GM18499 (cell line): ENCODE measurements around the gene GRIFIN.

Experiments used
- ATAC-seq: cut with Tn5 transposase; IDR thresholded peaks from one replicate; pipeline ENCODE4 v1.9.1; 2021; ENCODE audit warnings: moderate number of reproducible peaks; ENCODE audit not compliant: insufficient read depth, unreplicated experiment

GRIFIN gene

DNA sequence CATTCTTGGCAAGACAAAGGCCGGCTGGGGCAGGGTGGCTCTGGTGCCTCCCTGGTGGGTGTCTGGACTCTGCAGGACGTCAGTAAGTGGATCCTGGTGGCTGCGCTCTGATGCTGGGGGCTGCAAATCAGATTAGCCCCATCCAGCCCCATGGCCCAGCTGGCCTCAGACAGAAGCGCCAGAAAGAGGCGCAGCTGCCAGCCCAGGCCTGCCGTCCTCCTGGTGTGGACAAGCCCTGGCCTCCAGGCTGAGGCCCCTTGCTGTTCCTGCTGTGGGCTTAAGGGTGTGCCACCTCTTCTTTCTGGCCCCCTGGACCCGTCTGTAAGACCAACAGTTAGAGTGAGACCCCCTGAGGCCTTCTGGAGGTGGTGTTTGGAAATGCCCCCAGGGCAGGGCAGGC, 37.5 kb upstream of the GRIFIN start:
- no peak for ATAC-seq

DNA sequence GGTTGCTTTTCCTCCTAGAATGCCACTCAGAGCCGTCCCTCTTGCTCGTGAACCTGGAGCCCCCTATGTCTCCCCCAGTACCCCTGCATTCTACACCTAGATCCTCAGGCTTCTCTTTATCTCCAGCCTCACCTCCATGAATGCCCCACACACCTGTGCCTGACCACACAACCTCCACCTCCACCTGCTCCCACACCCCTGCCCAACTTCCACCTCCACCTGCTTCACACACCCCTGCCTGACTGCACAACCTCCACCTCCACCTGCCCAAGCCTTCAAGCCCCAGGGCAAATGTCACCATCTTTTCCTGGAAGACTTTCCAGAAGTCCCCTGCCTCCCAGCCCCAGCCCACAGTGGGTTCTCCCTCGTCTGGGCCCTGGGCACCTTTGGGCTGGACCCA, 36.5 kb upstream of the GRIFIN start:
- ATAC-seq, result no peak

DNA sequence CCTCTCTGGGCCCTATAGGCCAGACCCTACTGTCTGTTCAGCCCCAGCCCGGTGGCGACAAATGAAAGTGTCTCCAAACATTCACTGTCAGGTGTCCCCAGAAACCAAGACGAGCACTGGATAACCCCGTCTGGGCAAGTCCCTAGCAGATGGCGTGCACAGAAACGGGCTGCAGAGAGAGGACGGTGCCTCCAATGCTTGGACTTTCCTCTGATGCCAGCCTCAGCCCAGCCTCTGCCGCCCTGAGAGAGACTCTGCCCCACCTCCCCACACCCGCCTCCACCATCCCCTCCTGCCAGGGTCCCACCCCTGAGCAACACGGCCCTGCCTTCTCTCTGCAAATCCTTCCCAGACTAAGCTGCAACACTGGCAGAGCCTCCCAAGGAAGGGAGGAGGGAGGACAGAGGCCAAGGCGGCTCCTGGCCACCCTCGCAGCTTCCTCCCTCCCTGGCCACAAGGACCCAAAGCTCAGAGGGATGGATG, 36.0 kb upstream of the GRIFIN start:
- no peak for ATAC-seq

DNA sequence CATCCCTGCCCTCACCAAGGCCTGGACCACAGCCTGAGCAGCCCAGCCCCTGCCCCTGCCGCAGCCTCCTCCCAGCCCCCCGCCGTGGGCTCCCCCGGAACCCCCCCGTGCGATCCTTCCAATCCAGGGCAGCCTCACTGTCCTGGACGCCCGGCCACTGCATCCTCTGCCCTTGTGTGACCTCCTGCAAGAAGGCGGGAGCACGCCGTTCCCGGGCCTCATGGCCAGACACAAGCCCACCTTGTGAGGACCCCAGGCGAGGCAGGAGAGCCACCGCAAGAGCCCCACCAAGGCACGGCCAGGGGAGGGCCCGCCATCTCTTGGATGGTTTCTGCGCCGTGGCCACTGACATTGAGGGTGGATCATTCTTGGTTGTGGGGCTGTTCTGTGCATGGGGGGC, 35.6 kb upstream of the GRIFIN start:
- ATAC-seq, result no peak

DNA sequence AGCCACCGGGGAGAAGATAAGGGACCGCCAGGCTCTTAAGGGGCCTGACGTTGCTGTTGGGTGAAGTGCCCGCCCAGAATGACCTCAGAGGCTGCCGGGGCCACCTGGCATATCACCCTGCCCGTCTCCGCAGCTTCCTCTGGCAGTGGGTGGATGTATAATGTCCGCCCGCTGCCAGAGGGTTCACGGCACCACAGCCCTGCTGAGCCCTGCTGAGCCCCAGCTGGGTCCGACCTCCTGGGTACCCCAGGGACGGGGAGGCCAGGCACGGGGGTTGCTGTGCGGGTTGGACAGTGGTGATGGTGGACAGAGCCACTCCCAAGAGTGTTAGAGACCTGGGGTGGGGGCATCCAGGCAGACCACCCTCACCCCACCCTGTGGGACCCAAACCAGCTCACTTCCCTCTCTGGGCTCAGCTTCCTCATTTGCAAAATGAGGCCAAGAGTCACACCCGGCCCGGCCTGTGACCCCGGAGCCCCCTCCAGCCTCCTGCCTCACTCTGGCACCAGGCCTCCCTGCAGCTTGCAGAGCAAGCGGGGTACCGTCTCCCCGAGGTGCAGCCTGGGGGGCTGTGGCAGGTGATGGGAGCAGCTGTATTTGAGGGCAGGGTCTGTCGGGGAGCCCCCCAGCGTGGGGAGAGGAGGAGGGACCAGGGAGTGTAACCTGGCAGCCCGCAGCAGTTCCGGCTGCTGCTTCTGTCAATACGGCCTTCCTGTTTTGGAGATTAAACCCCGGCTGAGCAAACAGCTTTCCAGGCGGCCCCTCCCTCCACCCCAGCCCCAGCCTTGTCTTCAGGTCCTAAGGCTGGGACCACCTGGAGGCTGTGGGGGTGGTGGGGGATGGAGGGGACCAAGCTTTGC, 34.9 kb upstream of the GRIFIN start:
- no peak for ATAC-seq

DNA sequence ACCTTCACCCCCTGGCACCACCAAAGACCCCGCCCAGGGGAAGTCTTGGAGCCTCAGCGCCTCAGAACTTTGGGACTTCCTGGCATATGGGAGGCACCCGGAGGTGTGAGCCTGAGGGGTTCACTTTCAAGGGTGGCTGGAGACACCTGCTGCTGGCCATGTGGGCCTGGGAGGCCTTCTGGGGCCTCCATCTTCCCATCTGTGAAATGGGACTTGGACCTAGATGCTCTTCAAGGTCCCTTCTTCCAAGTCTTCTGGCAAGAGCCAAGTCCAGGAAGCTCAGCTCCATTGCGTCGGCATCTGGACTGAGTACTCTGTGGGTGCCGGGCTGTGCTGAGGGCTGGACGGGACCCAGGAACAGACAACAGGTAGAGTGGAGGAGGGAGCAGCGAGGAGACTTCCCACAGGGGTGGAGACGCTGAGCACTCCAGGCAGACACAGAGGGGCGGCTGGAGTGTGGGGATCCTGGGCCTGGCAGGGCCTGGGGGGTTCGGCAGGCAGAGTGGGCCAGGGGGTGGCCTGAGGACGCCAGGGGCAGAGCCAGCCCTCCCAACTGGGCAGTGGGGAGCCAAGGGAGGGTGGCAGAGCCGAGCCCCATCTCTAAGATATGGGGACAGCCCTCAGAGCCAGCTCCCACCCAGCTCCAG, 34.1 kb upstream of the GRIFIN start:
- no peak for ATAC-seq

DNA sequence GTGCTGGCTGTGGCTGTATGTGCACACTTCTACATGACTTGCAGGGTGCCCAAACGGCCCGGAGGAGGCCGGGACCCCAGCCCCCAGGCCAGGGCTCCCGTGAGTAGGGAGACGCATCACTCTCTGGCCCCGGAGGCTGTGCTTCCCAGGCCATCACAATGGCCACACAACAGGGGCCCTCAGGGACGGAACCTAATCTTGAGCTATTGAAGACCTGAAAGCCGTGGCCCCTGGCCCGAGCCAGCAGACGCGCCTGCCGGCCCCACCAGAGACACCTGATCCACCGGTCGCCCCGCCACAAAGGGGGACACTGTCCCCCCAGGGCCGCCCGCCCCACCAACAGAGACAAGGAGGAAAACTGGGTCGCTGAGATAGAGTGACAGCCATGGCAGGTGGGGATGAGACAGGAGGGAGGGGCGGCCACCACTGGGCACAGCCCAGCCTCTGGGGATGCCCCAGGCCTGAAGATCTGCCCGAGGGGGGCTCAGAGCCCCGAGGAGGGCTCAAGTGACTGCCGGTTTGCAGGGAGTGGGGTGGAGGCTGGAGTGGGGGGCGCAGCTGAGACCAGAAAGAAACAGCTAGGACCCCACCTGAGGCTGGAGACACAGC, 33.2 kb upstream of the GRIFIN start:
- ATAC-seq, result no peak

DNA sequence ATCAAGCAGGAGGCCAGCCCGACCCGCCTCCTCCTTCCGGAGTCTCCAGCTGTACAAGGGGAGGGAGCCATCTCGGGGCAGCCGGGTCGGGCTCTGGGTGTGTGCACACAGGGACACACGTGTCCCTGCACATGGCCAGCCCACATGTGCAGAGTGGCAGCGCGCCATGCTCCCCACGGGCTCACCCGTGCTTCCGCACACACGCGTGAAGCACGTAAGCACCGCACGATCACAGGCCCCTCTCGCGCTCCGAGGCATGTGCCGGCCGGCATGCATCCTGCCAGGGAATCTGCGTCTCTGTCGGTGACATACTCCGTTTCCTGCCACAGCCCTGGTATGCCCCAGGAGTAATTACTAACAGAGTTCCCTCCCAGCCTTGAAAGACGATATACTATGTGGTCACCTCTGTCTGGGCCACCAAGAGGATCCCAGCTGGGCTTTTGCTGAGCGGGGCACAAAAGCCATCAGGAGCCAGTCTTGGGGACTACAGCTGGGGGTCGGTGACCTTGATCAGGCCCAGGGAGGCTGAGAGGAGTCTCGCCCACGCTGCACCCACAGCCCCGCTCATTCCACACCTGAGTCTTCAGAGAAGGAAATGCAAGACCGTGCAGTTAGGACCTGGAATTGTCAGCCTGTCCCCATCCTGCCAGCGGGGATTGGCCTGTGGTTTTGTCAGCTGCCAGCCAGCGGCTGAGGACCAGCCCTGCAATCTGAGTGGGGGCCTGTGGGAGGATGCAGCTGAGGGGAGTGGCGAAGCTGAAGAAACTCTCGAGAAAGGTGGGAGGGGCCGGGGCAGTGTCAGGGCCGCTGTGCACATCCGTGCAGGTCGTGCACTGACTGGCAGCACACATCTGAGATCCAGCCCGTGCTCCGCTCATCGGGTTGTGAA, 32.4 kb upstream of the GRIFIN start:
- ATAC-seq, result no peak

DNA sequence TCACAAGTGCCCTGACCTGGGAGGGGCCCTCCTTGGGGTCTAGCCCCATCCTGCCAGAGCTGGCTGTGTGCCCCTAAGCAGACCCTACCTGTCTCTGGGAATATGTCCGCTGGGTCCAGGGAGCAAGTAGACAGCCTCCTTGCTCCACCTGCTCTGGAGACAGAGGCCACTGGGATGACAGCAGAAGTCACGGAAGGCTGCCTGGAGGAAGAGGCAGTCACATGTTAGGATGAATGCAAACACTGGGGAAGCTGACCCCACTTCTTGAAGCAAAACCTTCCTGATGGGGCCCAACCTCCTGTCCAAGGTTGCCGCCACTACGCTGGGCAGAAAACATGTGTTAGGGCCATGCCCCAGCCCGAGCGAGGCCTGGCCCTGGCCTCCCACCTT, 31.7 kb upstream of the GRIFIN start:
- no peak for ATAC-seq

DNA sequence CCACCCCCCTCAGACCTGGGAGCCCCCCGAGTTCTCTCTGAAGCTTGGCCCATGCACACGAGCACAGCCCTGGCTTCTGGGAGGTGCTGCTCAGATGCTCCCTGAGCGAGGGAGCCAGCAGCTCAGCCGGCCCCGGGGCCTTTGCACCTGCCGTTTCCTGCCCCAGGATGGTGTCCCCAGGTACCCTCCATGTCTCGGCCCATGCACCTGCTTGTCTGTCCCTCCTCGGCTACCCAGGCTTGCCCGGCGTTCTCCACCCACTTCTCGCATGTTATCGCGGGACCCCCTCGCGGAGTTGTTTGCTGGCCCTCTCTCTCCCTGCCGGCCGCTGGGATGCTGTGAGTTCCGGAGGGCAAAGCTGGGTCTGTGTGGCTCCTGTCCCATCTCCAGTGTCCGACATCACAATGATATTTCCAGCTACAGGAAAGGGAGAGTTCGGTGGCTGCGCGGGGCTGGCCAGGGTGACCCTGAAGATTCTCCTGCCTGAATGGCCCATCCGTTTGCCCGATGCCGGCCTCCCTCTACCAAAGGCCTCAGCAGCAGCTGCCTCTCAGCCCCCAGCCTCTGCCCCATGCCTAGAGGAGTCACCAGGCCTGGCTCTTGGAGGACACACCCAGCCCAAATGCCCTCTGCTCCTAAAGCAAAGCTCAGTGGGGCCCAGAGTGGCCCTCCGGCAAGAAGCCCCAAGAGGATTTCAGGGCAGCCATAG, 31.2 kb upstream of the GRIFIN start:
- no peak for ATAC-seq

DNA sequence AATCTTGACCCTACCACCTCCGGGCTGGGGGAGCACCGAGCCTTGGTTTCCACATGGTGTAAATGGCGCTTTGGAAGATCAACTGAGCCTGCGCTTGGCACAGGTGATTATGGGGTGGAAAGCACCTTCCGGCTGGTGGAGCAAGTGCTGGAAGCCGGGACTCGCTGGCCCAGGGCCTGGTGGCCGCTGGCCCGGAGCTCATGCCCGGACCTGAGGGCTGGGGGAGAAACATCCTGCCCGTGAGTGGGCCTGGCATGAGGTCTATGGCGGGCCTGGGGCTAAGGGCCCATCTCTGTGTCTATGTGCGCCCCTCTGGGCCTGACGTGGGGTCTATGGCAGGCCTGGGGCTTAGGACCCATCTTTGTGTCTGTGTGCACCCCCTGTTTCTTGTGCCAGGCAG, 29.2 kb upstream of the GRIFIN start:
- ATAC-seq, result no peak

DNA sequence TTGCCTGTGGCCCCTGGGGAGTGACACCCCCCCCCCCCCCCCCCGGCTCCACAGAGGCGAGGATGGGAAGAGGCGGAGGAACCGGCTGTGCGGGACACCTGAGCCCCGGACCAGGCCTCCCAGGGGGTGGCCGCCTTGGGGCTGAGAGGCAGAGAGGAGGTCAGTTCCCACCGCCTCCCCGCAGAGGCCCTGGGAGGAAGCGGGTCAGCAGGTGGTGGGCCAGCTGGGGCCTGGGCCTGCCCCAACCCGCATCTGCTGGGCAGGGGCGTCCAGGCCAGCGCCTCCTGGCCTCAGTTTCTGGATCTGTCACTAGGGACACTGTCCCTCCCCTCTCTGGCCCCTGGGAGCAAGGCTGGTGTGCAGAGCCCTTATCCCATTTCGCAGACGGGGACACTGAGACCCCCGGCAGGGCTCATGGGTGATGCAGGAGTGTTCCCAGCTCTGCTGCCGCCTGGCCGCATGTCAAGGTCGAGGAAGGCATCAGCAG, 28.7 kb upstream of the GRIFIN start:
- no peak for ATAC-seq

DNA sequence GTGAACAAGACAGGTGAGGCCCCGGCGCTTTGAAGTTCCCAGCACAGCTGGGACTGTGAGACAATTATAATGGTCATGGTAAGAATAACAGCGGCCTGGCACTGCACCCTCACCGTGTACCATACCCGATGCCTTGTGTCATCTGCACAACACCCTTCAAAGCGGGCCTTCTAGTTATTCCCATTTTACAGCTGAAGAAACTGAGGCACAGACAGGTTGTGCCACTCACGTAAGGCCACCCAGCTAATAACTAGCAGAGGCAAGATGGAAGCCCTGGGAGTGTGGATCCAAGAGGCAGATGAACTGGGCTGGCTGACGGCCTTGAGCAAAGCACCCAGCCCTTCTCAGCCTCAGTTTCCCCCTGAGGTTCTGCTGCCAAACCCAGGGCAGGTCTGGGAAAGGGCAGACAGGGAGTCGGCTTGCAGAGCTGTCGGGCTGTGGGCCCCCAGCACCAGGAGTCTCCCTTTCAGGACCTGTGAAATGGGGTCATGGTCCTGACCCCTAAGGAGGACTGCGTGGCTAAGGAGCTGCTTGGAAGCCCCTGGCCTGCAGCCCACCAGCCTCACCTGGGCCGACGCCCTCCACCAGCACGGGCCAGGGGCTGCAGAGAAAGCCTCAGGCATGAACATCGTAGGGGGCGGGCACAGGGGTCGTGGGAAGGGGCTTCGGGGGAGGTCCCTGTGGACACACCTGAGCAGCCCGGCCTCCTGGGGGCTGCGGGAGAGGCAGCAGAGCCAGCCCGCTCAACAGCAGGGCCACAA, 28.1 kb upstream of the GRIFIN start:
- ATAC-seq, result no peak

DNA sequence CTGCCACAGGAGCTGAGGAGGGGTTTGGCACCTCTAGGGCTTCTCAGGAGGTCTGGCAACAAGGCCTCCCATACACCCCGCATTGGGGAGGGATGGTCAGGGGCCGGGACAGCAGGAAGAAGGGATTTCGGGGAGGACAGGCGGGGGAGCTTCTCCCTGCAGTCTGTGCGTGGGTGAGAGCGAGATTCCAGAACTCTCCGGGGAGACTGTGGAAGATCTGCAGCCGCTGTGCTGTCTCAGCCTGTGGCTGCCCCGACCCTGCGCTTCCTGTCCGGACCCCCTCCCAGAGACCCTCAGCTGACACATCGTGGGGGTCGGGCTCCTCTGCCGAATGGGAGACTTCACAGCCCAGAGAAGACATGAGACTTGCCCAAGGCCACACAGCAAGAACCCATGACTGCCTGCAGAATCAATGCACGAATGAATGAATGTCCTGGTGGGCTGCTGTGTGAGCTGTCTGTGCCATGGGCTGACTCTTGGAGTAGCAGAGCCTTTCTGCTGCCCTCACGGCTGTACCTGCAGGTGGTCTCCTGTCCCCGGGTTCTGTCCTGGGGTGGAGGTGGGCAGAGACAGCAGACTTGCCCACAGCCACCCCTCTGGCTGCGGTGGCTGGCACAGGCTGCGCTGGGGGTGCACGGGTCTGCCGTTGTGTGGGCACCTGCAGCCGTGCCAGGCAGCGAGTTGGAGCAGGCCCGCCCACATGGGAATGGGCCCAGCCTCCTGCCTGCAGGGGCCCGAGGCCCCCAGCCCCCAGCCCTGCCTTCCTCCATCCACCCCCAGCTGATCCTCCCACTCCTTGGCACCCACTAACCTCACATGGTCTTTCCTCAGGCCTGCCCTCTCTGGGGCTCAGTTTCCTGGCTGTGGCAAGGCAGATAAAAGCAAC, 27.1 kb upstream of the GRIFIN start:
- ATAC-seq, result no peak

DNA sequence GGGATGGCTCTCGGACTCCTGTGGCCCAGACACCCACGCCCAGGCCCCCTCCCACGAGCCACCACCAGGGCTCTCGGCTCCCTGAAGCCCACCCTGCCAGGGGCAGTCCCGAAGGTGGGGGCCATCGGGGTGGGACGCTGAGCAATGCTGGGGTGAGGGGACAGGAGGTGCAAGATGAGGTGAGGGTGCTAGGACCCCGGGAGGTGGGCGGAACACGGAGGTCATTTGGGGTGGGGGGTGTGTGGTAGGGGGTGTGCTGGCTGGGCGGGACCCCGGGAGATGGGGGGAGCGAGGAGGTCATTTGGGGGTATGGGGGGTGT, 26.4 kb upstream of the GRIFIN start:
- no peak for ATAC-seq

DNA sequence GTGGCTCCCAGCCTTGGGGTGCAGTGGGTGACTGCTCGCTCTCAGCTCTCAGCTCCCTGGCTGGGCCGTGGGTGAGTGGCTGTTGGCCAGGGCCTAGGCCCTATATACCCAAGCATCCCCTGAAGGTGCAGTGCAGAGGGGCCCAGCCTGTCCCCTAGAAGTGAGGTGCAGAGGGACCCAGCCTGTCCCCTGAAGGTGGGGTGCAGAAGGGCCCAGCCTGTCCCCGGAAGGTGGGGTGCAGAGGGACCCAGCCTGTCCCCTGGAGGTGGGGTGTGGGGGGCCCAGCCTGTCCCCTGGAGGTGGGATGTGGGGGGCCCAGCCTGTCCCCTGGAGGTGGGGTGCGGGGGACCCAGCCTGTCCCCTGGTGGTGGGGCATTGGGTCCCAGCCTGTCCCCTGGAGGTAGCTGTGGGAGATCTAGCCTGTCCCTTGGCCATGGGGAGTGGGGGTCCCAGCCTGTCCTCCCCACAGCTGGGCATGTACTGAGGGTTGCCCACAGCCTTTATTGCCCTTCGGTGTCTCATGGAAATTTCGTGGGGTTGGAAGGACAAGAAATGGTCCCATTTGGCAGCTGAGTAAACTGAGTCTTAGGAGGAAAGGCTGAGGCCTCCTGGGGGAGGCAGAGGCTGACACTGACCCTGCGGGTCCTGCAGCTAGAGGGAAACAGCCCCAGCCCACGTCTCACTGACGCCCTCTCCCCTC, 25.9 kb upstream of the GRIFIN start:
- no peak for ATAC-seq

DNA sequence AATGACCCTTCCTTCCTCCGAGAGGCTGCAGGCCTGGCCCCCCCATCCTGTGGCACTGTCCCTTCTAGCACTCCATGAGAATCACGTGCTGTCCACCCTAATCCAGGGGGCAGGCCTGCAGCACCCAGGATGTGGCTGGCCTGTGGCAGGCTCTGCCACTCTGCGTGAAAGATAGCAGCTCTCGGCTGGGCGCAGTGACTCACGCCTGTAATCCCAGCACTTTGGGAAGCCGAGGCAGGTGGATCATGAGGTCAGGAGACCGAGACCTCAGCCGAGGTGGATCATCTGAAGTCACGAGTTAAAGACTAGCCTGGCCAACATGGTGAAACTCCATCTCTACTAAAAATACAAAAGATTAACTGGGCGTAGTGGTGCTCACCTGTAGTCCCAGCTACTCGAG, 24.5 kb upstream of the GRIFIN start:
- no peak for ATAC-seq
